ENCODE results near the gene SLC4A3. TPM values are rescaled to one million over a fixed set of nuclear protein-coding genes. Genes with fewer than 3 reads are reported as not detected.

SLC4A3 gene
- polyA plus RNA-seq, 1 donor (not counting 4 experiments of a cell fraction or from before 2014, with no cell fraction given): 6.2 TPM

- Histone ChIP-seq H4K20me1 (ENCODE audit: control insufficient read depth, extremely low read depth, insufficient read depth, low read length) (no peaks in the 10 kb centered on the region), H3K9me1 (ENCODE audit: control insufficient read depth, extremely low read depth, insufficient read depth, low read length) (no peaks in the 10 kb centered on the region), H3K4me3 (ENCODE audit: control insufficient read depth in 2 of 3, extremely low read depth in 1 of 3, insufficient read depth in 2 of 3, low read depth in 1 of 3, low read length in 3 of 3) (no peak overlapping the region), H2AFZ (ENCODE audit: control insufficient read depth, low read length) (no peak overlapping the region), H3K79me2 (ENCODE audit: control insufficient read depth, insufficient read depth, low read length) (no peaks in the 10 kb centered on the region), H3K4me2 (ENCODE audit: control insufficient read depth, extremely low read depth, insufficient read depth, low read depth, low read length) (no peak overlapping the region), H3K4me1 (ENCODE audit: control insufficient read depth, extremely low read depth, insufficient read depth, low read length) (no peaks in the 10 kb centered on the region), H3K27ac (ENCODE audit: control insufficient read depth, insufficient read depth, low read length) (no peak overlapping the region), H3K9ac (ENCODE audit: control insufficient read depth, extremely low read depth, insufficient read depth, low read length) (no peak overlapping the region), H3K9me3 (ENCODE audit: control insufficient read depth, low read depth, low read length) (no peaks in the 10 kb centered on the region), H3K27me3 (ENCODE audit: control insufficient read depth, extremely low read depth, insufficient read depth, low read length) (no peaks in the 10 kb centered on the region), H3K36me3 (ENCODE audit: control insufficient read depth in 2 of 2, extremely low read depth in 1 of 2, insufficient read depth in 2 of 2, low read length in 2 of 2) (peaks cover 19 to 32% of the 10 kb centered on the region in 2 experiments)
- dilution Hi-C loops (cut with MboI; ENCODE audit: extremely low pct_ligation_motif_present, low sequenced_read_pairs): no loop called here
- TF ChIP-seq CTCF (optimal IDR thresholded peaks at IDR 0.05 in 1 of 3, IDR thresholded peaks at IDR 0.05 in 1 of 3, conservative IDR thresholded peaks at IDR 0.05 in 1 of 3; ENCODE audit: extremely low read depth in 1 of 3, insufficient read depth in 2 of 3, low read length in 3 of 3) (no peak), EZH2 (IDR thresholded peaks at IDR 0.05; ENCODE audit: low read length) (no peak)
- FAIRE-seq (no peak), DNase-seq (ENCODE audit: low read depth, low spot score) (no peak)
Measured at GRCh38 chr2:219636941-219637841, 9.8 kb downstream of the SLC4A3 start.

GRCh38 chr2:219637842-219638185, 10.4 kb downstream of the SLC4A3 start:
- Histone ChIP-seq H3K4me3 (ENCODE audit: control insufficient read depth in 2 of 3, extremely low read depth in 1 of 3, insufficient read depth in 2 of 3, low read depth in 1 of 3, low read length in 3 of 3) (no peak overlapping the region), H3K9me1 (ENCODE audit: control insufficient read depth, extremely low read depth, insufficient read depth, low read length) (no peaks in the 10 kb centered on the region), H3K27ac (ENCODE audit: control insufficient read depth, insufficient read depth, low read length) (no peak overlapping the region), H3K4me2 (ENCODE audit: control insufficient read depth, extremely low read depth, insufficient read depth, low read depth, low read length) (no peak overlapping the region), H4K20me1 (ENCODE audit: control insufficient read depth, extremely low read depth, insufficient read depth, low read length) (no peaks in the 10 kb centered on the region), H3K27me3 (ENCODE audit: control insufficient read depth, extremely low read depth, insufficient read depth, low read length) (no peaks in the 10 kb centered on the region), H3K9me3 (ENCODE audit: control insufficient read depth, low read depth, low read length) (no peaks in the 10 kb centered on the region), H3K9ac (ENCODE audit: control insufficient read depth, extremely low read depth, insufficient read depth, low read length) (no peak overlapping the region), H3K4me1 (ENCODE audit: control insufficient read depth, extremely low read depth, insufficient read depth, low read length) (peaks cover 3% of the 10 kb centered on the region), H3K36me3 (ENCODE audit: control insufficient read depth in 2 of 2, extremely low read depth in 1 of 2, insufficient read depth in 2 of 2, low read length in 2 of 2) (peaks cover 14 to 26% of the 10 kb centered on the region in 2 experiments), H3K79me2 (ENCODE audit: control insufficient read depth, insufficient read depth, low read length) (no peaks in the 10 kb centered on the region), H2AFZ (ENCODE audit: control insufficient read depth, low read length) (no peak overlapping the region)
- no peak for TF ChIP-seq EZH2 (IDR thresholded peaks at IDR 0.05; ENCODE audit: low read length)
- TF ChIP-seq CTCF (optimal IDR thresholded peaks at IDR 0.05 in 1 of 3, IDR thresholded peaks at IDR 0.05 in 1 of 3, conservative IDR thresholded peaks at IDR 0.05 in 1 of 3; ENCODE audit: extremely low read depth in 1 of 3, insufficient read depth in 2 of 3, low read length in 3 of 3): no peak
- DNase-seq (ENCODE audit: low read depth, low spot score) (no peak), FAIRE-seq (no peak)
- dilution Hi-C loops (cut with MboI; ENCODE audit: extremely low pct_ligation_motif_present, low sequenced_read_pairs): no loop called here
